ENCODE results near the gene SEC31B.

SEC31B gene

GRCh38 chr10:100529475-100530298 lies 10.0 kb upstream of the SEC31B start, which contains the start of gene NDUFB8:
Gene NDUFB8 (minus strand): TSS chr10:100529871. CDS start chr10:100529851, 20 bp downstream.
- ATAC-seq (peak; percentile 77), DNase-seq (peak; percentile 92)

GRCh38 chr10:100528921-100529474 lies 9.3 kb upstream of the SEC31B start:
- no peak for ATAC-seq

GRCh38 chr10:100528123-100528886 lies 8.6 kb upstream of the SEC31B start:
- no peak for DNase-seq
- peak; percentile 55 for ATAC-seq

More at GRCh38 chr10:100528921-100529474, 9.3 kb upstream of the SEC31B start:
- no peak for DNase-seq

DNA sequence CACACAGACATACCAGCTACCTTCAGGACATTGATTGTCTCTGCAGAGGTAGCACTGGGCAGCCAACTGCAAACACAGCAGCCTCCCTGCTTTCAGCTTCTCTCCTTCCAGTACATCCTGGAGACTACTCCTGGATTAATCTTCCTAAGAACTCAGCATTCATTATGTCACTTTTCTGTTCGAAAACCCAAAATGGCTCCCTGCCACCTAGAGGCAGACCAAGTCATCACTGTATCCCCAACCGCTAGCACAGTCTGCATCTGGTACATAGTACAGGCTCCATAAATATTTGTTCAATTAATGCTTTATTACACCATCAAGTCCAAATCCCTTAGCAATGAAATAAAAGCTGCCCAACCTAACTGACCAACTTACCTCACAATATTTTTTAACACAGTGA lies 5.0 kb upstream of the SEC31B start:
- ATAC-seq (no peak), DNase-seq (no peak)

GRCh38 chr10:100524206-100524605 lies 4.5 kb upstream of the SEC31B start:
- DNase-seq (no peak), ATAC-seq (no peak)

DNA sequence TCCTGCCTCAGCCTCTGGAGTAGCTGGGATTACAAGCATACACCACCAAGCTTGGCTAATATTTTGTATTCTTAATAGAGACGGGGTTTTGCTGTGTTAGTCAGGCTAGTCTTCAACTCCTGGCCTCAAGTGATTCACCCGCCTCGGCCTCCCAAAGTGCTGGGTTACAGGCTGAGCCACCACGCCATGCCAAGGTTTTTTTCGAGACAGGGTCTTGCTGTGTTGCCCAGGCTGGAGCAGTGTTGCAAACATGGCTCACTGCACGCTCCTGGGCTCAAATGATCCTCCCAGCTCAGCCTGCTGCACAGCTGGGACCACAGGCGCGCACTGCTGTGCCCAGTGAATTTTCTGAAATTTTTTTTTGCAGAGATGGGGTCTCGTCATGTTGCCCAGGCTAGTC lies 3.3 kb upstream of the SEC31B start:
- ATAC-seq: no peak
- no peak for DNase-seq

DNA sequence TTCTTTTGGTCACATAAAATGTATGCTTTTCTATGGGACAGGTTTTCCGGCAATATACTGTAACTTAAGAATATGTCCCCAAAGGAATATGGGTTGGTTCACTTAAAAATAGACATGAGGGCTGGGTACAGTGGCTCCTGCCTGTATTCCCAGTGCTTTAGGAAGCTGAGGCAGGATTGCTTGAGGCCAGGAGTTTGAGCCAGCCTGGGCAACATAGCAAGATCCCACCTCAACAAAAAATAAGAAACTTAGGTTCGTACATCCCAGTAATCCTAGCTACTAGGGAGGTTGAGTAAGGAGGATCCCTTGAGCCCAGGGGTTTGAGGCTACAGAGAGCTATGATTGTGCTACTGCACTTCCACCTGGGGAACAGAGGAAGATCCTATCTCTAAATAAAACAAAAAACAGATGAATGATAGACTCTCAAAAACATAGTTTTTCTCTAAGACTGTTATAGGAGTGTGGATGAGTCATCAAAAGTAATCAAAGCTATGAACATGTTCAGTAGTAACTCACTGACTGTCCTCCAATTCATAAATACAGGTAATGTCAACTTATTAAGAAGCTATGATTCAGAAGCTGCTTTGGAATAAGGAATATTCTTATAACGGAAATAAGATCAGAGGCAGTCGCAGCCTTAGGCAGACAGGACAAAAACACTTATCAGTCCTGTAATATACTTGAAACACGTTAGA lies 2.6 kb upstream of the SEC31B start:
- no peak for ATAC-seq
- no peak for DNase-seq

DNA sequence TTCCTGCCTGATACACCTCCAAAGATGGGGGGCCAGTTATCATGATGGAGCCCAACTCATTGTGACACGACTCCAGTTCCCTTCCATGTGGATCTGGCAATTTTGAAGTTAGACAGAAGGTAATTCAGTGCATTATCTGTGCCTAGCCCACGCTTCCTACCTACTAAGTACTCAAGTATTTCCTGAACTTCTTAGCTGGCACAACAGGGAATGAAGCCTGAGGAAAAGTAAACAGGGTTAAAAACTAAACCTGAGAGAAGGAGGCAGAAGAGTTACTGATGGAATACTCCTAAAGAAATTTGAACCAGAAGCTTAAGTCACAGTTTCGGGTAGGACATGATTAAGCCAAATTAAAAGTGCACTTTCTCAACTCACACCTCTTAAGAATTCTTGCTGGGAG lies 1.1 kb upstream of the SEC31B start:
- no peak for ATAC-seq
- no peak for DNase-seq

DNA sequence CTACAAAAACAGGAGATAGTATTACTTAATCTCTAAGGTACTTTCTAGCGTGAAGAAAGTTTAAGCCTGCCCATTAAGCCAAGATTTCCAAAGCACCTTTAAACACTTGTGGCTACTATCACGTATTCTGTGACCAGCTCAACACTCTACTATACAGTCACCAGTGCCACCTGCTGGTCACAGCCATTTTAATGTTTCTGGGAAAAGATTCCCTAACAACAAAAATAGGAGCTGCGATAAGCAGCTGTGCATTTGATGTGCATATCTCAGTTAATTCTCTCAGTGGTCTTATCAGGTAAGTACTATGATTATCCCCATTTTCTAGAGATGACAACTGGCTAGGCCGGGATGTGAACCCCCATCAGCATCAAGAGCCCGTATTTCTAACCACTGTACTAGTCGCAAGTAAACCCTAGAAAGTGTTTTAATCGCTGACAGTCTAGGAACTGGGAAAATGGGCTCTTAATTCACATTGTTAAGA lies 860 bp downstream of the SEC31B start:
- ATAC-seq: peak; percentile 63
- DNase-seq: peak; percentile 77

- ATAC-seq (no peak), DNase-seq (no peak)
Observed at GRCh38 chr10:100516847-100517246, 2.8 kb downstream of the SEC31B start.

GRCh38 chr10:100515612-100516011 lies 4.0 kb downstream of the SEC31B start:
- DNase-seq: no peak
- ATAC-seq: no peak

DNA sequence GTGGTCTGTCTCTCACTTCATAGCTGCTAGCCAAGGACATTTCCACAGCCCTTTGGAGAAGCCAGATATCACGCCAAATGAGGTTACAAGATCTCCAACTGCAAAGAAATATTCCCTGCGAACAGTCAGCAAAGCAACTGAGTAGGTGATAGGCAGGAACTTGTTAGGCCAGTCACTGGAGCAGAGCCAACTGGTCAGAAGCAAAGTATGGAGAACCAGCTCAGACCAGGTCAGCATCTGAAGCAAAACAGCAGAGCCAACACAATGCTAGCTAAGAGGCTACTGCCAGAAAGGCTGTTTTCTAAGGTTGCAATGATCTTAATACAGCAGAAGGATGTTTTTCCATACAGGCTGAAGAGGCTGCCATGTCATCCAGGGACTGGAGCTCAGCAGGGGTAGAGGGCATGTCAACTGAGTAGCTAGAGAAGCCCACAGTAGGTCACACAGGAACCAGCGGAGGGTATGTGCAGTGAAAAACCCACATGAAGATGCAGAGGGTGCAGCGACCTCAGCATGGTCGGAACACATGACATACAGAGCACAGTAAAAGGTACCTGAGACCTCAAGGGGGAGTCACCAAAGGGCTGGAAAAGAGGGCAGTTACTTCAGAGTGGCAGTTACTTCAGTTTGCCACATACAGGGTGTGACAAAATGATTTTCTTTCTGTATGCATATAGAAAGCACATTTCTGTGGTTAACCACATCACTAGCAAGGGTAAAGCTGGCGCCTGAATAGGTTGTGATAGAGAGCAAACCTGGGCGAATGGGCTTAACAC lies 8.9 kb downstream of the SEC31B start:
- DNase-seq (peak; percentile 67), ATAC-seq (peak; percentile 85)

GRCh38 chr10:100509241-100509840 lies 10.3 kb downstream of the SEC31B start:
- peak; percentile 55 for DNase-seq
- peak; percentile 11 for ATAC-seq

- peak; percentile 33 for ATAC-seq
- DNase-seq: no peak
Observed at GRCh38 chr10:100508691-100509150, 10.9 kb downstream of the SEC31B start.

DNA sequence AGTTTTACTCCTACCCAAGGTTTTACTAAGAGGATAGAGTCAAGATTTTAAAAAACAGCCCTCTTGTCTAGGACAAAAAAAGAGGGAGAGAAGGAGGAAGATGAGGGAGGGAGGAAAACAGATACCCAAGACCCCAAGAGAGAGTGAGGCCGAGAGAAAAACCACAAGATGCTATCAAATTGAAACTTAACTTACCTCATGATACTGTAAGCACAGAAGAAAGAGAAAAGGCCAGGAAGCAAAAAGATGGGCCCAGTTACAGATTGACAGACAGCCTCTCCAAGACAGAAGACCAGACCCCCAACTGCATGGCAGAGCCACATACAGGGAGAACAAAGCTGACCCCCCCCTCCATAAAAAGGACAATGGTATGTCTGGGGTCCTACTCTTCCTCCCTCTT lies 11.4 kb downstream of the SEC31B start:
- no peak for ATAC-seq
- no peak for DNase-seq

GRCh38 chr10:100507357-100507732 lies 12.3 kb downstream of the SEC31B start:
- no peak for DNase-seq
- ATAC-seq: no peak

DNA sequence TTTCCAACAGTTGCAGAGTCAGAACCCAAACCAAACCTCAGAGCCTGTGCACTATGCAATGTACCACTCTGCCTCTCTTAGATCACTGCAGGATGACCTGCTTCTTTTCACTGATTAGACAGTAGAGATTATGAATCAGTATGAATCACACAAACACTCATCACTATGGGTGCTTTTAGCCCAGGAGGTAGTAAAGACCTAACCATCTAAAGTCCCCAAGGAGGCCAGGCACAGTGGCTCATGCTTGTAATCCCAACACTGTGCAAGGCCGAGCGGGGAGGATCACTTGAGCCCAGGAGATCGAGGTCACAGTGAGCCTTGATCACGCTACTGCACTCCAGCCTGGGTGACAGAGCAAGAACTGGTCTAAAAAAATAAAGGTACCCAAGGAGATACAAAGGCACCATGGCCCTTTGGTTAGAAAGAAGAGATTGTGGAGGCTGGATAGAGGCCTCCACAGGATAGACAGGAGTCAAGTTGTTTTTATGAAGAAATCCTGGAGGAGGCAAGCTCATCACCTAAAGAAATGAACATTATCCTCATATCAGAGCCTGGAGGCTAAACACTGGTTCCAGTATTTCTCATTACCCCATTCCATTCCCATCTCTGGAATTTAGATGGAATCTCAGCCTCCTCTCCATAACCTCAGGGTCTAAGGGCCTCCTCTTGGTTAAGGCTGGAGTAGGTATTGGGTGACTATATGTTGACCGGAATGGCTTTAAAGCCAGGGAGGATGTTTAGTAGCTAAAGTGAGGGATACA lies 12.9 kb downstream of the SEC31B start:
- DNase-seq: peak; percentile 40
- ATAC-seq: peak; percentile 81

DNA sequence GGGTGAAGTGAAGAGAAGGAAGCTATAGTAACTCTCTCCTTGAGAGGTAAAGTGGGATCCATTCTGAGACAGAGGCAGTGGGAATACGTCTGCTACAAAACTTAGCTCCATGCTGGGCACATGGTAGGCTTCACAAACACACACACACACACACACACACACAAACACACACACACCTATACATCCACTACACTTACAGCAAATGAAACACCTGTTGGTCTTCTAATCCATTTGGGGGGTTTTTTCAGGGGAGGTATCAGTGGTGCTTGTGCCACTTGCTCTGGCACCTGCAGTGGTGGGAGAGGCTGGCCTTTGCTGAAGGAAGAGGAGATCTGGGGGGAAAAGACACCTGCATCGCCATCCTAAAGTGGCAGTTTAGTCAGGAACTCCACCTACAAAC lies 14.5 kb downstream of the SEC31B start:
- DNase-seq (no peak), ATAC-seq (no peak)

GRCh38 chr10:100504096-100504495 lies 15.6 kb downstream of the SEC31B start:
- no peak for ATAC-seq
- no peak for DNase-seq

DNA sequence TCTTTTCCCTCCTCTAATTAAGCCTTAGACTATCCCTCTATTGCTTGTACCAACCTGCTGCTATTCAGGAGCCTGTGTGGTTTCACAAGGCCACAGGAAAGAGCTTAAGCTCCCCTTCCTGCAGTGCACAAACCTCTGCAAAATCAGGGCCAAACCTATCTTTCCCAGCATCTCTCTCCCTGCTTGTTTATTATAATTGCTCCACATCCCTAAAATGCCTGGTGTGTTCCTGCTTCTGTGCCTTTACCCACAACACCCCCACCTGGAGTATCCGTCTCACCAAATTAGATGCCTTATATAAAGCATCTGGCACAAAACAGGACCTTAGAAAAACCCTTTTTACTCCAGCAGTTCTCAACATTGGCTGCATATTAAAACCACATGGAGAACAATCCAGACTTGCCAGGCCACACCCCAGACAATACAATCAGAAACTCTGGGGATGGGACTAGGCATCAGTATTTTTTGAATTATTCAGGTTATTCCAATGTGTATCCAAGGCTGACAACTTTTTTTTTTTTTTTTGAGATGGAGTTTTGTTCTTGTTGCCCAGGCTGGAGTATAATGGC lies 16.7 kb downstream of the SEC31B start:
- no peak for DNase-seq
- no peak for ATAC-seq
